SK-N-SH (cell line): ENCODE measurements around the gene C12orf50.

Experiments
- CTCF ChIP-seq: fragments of 200-600 bp; sonication (generic); IDR thresholded peaks from 2 replicates; pipeline ENCODE4 v1.6.1; 2017; ENCODE audit warnings: antibody characterized with exemption, mild to moderate bottlenecking, moderate library complexity
- ELF1 ChIP-seq: IDR thresholded peaks from 2 replicates; pipeline ENCODE4 v1.4.0; 2012
- FOXM1 ChIP-seq: IDR thresholded peaks from 2 replicates; pipeline ENCODE4 v1.4.0; 2012; ENCODE audit warnings: low read depth, mild to moderate bottlenecking
- JUND ChIP-seq: IDR thresholded peaks from 2 replicates; pipeline ENCODE4 v1.4.0; 2012
- NFIC ChIP-seq: IDR thresholded peaks from 2 replicates; pipeline ENCODE4 v1.4.0; 2012; ENCODE audit warnings: borderline replicate concordance
- RAD21 ChIP-seq: IDR thresholded peaks from 2 replicates; pipeline ENCODE4 v1.6.1; 2012; ENCODE audit warnings: mild to moderate bottlenecking, low read length
- SIN3A ChIP-seq: IDR thresholded peaks from 2 replicates; pipeline ENCODE4 v1.6.1; 2012; ENCODE audit warnings: low read depth, mild to moderate bottlenecking, low read length, moderate library complexity, borderline replicate concordance
- TAF1 ChIP-seq: IDR thresholded peaks from 2 replicates; pipeline ENCODE4 v1.6.1; 2012; ENCODE audit warnings: low read depth, mild to moderate bottlenecking, low read length, moderate library complexity, borderline replicate concordance

- TF ChIP-seq CTCF (no peak), SIN3A (no peak), JUND (no peak), TAF1 (no peak), NFIC (0 out of 2 replicates have a peak, but pooled peaks have one; percentile 8), RAD21 (no peak), ELF1 (no peak), FOXM1 (no peak)
These were observed 61.3 kb downstream of the C12orf50 start for GRCh38 chr12:87967871-87968270.
